Measurements from ENCODE around the gene ADAMTS12.

GRCh38 chr5:33650911-33651310, 240.9 kb downstream of the ADAMTS12 start:
- TF ChIP-seq EZH2 (IDR thresholded peaks at IDR 0.05; ENCODE audit: low read length) (no peak), CTCF (optimal IDR thresholded peaks at IDR 0.05 in 1 of 3, IDR thresholded peaks at IDR 0.05 in 1 of 3, conservative IDR thresholded peaks at IDR 0.05 in 1 of 3; ENCODE audit: extremely low read depth in 1 of 3, insufficient read depth in 2 of 3, low read length in 3 of 3) (no peak)
